ENCODE measurements around the gene PARVB. TPM values are rescaled to one million over a fixed set of nuclear protein-coding genes. Genes with fewer than 3 reads are reported as not detected.

Gene PARVB
- total and polyA plus RNA-seq, 9 of the 15 experiments (the other 6 are each of a cell fraction or from before 2014, with no cell fraction given) = 1.1 to 59.2 (median 29.2) TPM

GRCh38 chr22:44154436-44154942 is 130.4 kb downstream of the PARVB start:
- no peaks in the 10 kb centered on the region for H3K9me1 ChIP-seq (ENCODE audit: control insufficient read depth, insufficient read depth, low read length)
- H3K27me3 ChIP-seq (ENCODE audit: control insufficient read depth in 2 of 2, insufficient read depth in 2 of 2, low read length in 2 of 2) = no peaks in the 10 kb centered on the region
- intact Hi-C loops (cut with micrococcal nuclease) (no loop called here), in situ Hi-C loops (cut with MboI) (no loop called here)
- no peak overlapping the region for H3K4me3 ChIP-seq
- H2AFZ ChIP-seq (ENCODE audit: low read depth, low read length) = no peak overlapping the region
- H3K79me2 ChIP-seq (ENCODE audit: control insufficient read depth, insufficient read depth, low read length) = no peaks in the 10 kb centered on the region
- H4K20me1 ChIP-seq (replicated peaks; ENCODE audit: control insufficient read depth, insufficient read depth, low read length) = no peaks in the 10 kb centered on the region
- no peak for ATAC-seq
- H3K9ac ChIP-seq (ENCODE audit: insufficient read depth in 1 of 2, low read depth in 2 of 2, low read length in 2 of 2) = no peak overlapping the region
- DNase-seq (ENCODE audit: extremely low read depth in 1 of 4, low spot score in 3 of 4) = no peak
- 0 out of 3 replicates have a peak, but pooled peaks cover 3% of the 10 kb centered on the region for H3K36me3 ChIP-seq (ENCODE audit: control insufficient read depth, insufficient read depth, low read length)
- peak; percentile 11 for FAIRE-seq
- H3K4me2 ChIP-seq (ENCODE audit: insufficient read depth, low read length) = no peak overlapping the region
- no peaks in the 10 kb centered on the region for H3K4me1 ChIP-seq (replicated peaks in 1 of 2; ENCODE audit: control insufficient read depth in 2 of 2, insufficient read depth in 2 of 2, low read length in 2 of 2)
- TF ChIP-seq TRIM28 (IDR thresholded peaks at IDR 0.05) (no peak), RNF219 (CRISPR knock-in tag; IDR thresholded peaks at IDR 0.05) (no peak), ETV1 (tag; conservative IDR thresholded peaks at IDR 0.05; ENCODE audit: low read depth) (no peak), HEY1 (CRISPR knock-in tag; IDR thresholded peaks at IDR 0.05; ENCODE audit: borderline replicate concordance) (no peak), PATZ1 (CRISPR knock-in tag; IDR thresholded peaks at IDR 0.05; ENCODE audit: borderline replicate concordance) (no peak), MITF (IDR thresholded peaks at IDR 0.05) (no peak)
- ChIA-PET CTCF (ENCODE audit: low intra/inter-chr PET ratio) (no interaction called here), POLR2A (no interaction called here)
- no peaks in the 10 kb centered on the region for H3K9me3 ChIP-seq (replicated peaks; ENCODE audit: control insufficient read depth, insufficient read depth, low read depth, low read length)
- no TSS peak for BruUV-seq (replicated peaks)
- no peak overlapping the region for H3K27ac ChIP-seq (ENCODE audit: extremely low read depth, low read depth, low read length)
- 100% methylated on average over 1 of the region's 2 CpGs for WGBS (ENCODE audit: insufficient coverage, low coverage, missing lambda C conversion rate)
